PC-3 (cell line): ENCODE measurements around the gene PORCN. TPM values are rescaled to one million over a fixed set of nuclear protein-coding genes. Genes with fewer than 3 reads are reported as not detected.
A peak's percentile ranks its signal among the peaks of the same experiment; 100 is the strongest.

Experiments used
- ATAC-seq: fragments of 200-7000 bp; cut with Tn5 transposase; 2 replicates; pipeline ENCODE4 v1.9.1; 2020; ENCODE audit warnings: mild to moderate bottlenecking, moderate library complexity
- BruUV-seq: library from RNA; stranded (reverse); fragments of 400-500 nt; replicated peaks from 2 replicates; lab custom pipeline; 2021; lab: Mats Ljungman, UMichigan
- CTCF ChIA-PET: fragments of 300-600 bp; sonication (Branson Sonifier 250); formaldehyde crosslinking; loops from one replicate; lab custom pipeline; 2022; ENCODE audit warnings: antibody characterized with exemption; lab: Charles Lee
- POLR2A ChIA-PET: fragments of 300-600 bp; sonication (Branson Sonifier 250); formaldehyde crosslinking; loops from one replicate; lab custom pipeline; 2022; ENCODE audit warnings: antibody characterized with exemption; ENCODE audit not compliant: unreplicated experiment; lab: Charles Lee
- DNase-seq: peaks from one replicate; pipeline ENCODE4 v3.0.0-alpha.2; 2015
- H2AFZ ChIP-seq: fragments of 300-600 bp; sonication (generic); 2 replicates; pipeline ENCODE4 v1.6.0; 2016; ENCODE audit warnings: antibody characterized with exemption, low read length
- H3F3A ChIP-seq: fragments of 300-600 bp; sonication (generic); one replicate; pipeline ENCODE4 v1.6.0; 2017; ENCODE audit warnings: antibody characterized with exemption, low read length, control low read depth, mild to moderate bottlenecking; ENCODE audit not compliant: unreplicated experiment
- H3K27ac ChIP-seq: fragments of 300-600 bp; sonication (generic); 2 replicates; pipeline ENCODE4 v1.5.1; 2016; ENCODE audit warnings: mild to moderate bottlenecking, low read length
- H3K27me3 ChIP-seq: fragments of 300-600 bp; sonication (generic); 2 replicates; pipeline ENCODE4 v1.6.1; 2016; ENCODE audit warnings: low read length, mixed read lengths
- H3K36me3 ChIP-seq: fragments of 300-600 bp; sonication (generic); 2 replicates; pipeline ENCODE4 v1.6.1; 2016; ENCODE audit warnings: low read depth, mixed run types, low read length, mixed read lengths
- H3K4me1 ChIP-seq: fragments of 300-600 bp; sonication (generic); 2 replicates; pipeline ENCODE4 v1.5.1; 2016; ENCODE audit warnings: low read length; ENCODE audit not compliant: insufficient read depth
- H3K4me2 ChIP-seq: fragments of 300-600 bp; sonication (generic); 2 replicates; pipeline ENCODE4 v1.6.0; 2016; ENCODE audit warnings: low read length
- H3K4me3 ChIP-seq: fragments of 300-600 bp; sonication (generic); 2 replicates; pipeline ENCODE4 v1.5.1; 2016; ENCODE audit warnings: mild to moderate bottlenecking, low read length, mixed read lengths
- H3K79me2 ChIP-seq: fragments of 300-600 bp; sonication (generic); 2 replicates; pipeline ENCODE4 v1.6.1; 2017; ENCODE audit warnings: low read length, mixed read lengths
- H3K9ac ChIP-seq: fragments of 300-600 bp; sonication (generic); 2 replicates; pipeline ENCODE4 v1.6.0; 2016; ENCODE audit warnings: mild to moderate bottlenecking, low read length
- H3K9me2 ChIP-seq: fragments of 300-600 bp; sonication (generic); replicated peaks from 2 replicates; pipeline ENCODE4 v1.6.1; 2016; ENCODE audit warnings: mixed run types, low read length, mixed read lengths
- H3K9me3 ChIP-seq: fragments of 300-600 bp; sonication (generic); 2 replicates; pipeline ENCODE4 v1.6.1; 2016; ENCODE audit warnings: low read length, mixed read lengths
- H4K20me1 ChIP-seq: fragments of 300-600 bp; sonication (generic); 2 replicates; pipeline ENCODE4 v1.6.1; 2016; ENCODE audit warnings: low read length, mixed read lengths
- EZH2 ChIP-seq: fragments of 300-600 bp; sonication (generic); IDR thresholded peaks from one replicate; pipeline ENCODE4 v1.6.1; 2017; ENCODE audit warnings: antibody characterized with exemption, mild to moderate bottlenecking, low read length; ENCODE audit not compliant: unreplicated experiment
- EZH2phosphoT487 ChIP-seq: fragments of 300-600 bp; sonication (generic); IDR thresholded peaks from 2 replicates; pipeline ENCODE4 v1.6.1; 2018; ENCODE audit warnings: mild to moderate bottlenecking, antibody characterized with exemption, low read length, borderline replicate concordance
- intact Hi-C: fragments of 100-400 bp; cut with micrococcal nuclease; formaldehyde crosslinking; loops from 2 replicates; pipeline ENCODE4 v1.9.0; 2023
- total RNA-seq: library from RNA; depleted of rRNA; stranded (reverse); fragments of >200 nt; gene quantifications from 2 replicates; pipeline ENCODE4 v1.2.3, GENCODE V29; 2014
- TF ChIP-seq, protein P1 (sequence below): fragments of 300-600 bp; sonication (generic); conservative IDR thresholded peaks from 2 replicates; pipeline ENCODE4 v1.5.1; 2017; ENCODE audit warnings: antibody characterized with exemption, low read depth, mild to moderate bottlenecking, low read length

Gene PORCN
- total RNA-seq, 1 experiment from 2014 or later, result 38.9 TPM

- no peaks in the 10 kb centered on the region for H3K9me2 ChIP-seq
- peak within 1 kb of the TSS; percentile 91 for H3K4me3 ChIP-seq
- peaks cover 10% of the 10 kb centered on the region; the same call in 1 of the 2 replicates for H4K20me1 ChIP-seq
- POLR2A ChIA-PET, result no interaction called here
- peaks cover 2% of the 10 kb centered on the region; the same call in 1 of the 2 replicates for H3K36me3 ChIP-seq
- peak within 1 kb of the TSS; percentile 97 for H2AFZ ChIP-seq
- no peak for TF ChIP-seq EZH2phosphoT487
- TF ChIP-seq, protein P1, sequence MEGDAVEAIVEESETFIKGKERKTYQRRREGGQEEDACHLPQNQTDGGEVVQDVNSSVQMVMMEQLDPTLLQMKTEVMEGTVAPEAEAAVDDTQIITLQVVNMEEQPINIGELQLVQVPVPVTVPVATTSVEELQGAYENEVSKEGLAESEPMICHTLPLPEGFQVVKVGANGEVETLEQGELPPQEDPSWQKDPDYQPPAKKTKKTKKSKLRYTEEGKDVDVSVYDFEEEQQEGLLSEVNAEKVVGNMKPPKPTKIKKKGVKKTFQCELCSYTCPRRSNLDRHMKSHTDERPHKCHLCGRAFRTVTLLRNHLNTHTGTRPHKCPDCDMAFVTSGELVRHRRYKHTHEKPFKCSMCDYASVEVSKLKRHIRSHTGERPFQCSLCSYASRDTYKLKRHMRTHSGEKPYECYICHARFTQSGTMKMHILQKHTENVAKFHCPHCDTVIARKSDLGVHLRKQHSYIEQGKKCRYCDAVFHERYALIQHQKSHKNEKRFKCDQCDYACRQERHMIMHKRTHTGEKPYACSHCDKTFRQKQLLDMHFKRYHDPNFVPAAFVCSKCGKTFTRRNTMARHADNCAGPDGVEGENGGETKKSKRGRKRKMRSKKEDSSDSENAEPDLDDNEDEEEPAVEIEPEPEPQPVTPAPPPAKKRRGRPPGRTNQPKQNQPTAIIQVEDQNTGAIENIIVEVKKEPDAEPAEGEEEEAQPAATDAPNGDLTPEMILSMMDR, result no peak
- no peak for TF ChIP-seq EZH2
- peak within 1 kb of the TSS; percentile 100 for H3K4me2 ChIP-seq
- peak; percentile 93 for ATAC-seq
- intact Hi-C loops, result loop anchor here (2.0 to 5.0 kb wide), 2 partner anchors 15 to 121 kb away; partner anchors contain the start of gene WDR13
- no peaks in the 10 kb centered on the region for H3K9me3 ChIP-seq
- H3K9ac ChIP-seq, result peak within 1 kb of the TSS; percentile 100
- no peaks in the 10 kb centered on the region for H3K27me3 ChIP-seq
- DNase-seq, result peak; percentile 89
- CTCF ChIA-PET, result interaction anchor here (0.5 kb wide), 1 partner anchor 64 kb away, joined by 3 read pairs; the partner anchor contains the start of gene TBC1D25
- H3F3A ChIP-seq, result no peaks in the 10 kb centered on the region
- H3K79me2 ChIP-seq, result peaks cover 62% of the 10 kb centered on the region
- BruUV-seq, result TSS peak; percentile 86
- H3K27ac ChIP-seq, result peak within 1 kb of the TSS; percentile 87
- H3K4me1 ChIP-seq, result peaks cover 19% of the 10 kb centered on the region
These were observed 32.8 kb upstream of the PORCN start, which contains the start of gene FTSJ1 for GRCh38 chrX:48475774-48476577. Gene FTSJ1, plus strand, starts transcription at chrX:48476199. Its CDS starts 1,849 bp downstream, at chrX:48478048.

- ChIA-PET POLR2A (no interaction called here), CTCF (no interaction called here)
- DNase-seq, result no peak
- Histone ChIP-seq H3K27me3 (no peaks in the 10 kb centered on the region), H3K27ac (peak overlapping the region; percentile 87), H3K79me2 (peaks cover 65% of the 10 kb centered on the region), H2AFZ (no peak overlapping the region), H3K4me2 (peak overlapping the region; percentile 100), H3K9ac (peak overlapping the region; percentile 100), H3K9me2 (no peaks in the 10 kb centered on the region), H3F3A (no peaks in the 10 kb centered on the region), H3K36me3 (peaks cover 7% of the 10 kb centered on the region), H4K20me1 (peaks cover 10% of the 10 kb centered on the region; the same call in 1 of the 2 replicates), H3K9me3 (no peaks in the 10 kb centered on the region), H3K4me3 (peak overlapping the region; percentile 91), H3K4me1 (peaks cover 19% of the 10 kb centered on the region)
- TF ChIP-seq EZH2, result no peak
- ATAC-seq, result no peak
- BruUV-seq, result no TSS peak
- intact Hi-C loops, result loop anchor here (5.0 kb wide), 1 partner anchor 120 kb away; the partner anchor contains the start of gene WDR13
These were observed 31.9 kb upstream of the PORCN start for GRCh38 chrX:48476919-48477318.

DNA sequence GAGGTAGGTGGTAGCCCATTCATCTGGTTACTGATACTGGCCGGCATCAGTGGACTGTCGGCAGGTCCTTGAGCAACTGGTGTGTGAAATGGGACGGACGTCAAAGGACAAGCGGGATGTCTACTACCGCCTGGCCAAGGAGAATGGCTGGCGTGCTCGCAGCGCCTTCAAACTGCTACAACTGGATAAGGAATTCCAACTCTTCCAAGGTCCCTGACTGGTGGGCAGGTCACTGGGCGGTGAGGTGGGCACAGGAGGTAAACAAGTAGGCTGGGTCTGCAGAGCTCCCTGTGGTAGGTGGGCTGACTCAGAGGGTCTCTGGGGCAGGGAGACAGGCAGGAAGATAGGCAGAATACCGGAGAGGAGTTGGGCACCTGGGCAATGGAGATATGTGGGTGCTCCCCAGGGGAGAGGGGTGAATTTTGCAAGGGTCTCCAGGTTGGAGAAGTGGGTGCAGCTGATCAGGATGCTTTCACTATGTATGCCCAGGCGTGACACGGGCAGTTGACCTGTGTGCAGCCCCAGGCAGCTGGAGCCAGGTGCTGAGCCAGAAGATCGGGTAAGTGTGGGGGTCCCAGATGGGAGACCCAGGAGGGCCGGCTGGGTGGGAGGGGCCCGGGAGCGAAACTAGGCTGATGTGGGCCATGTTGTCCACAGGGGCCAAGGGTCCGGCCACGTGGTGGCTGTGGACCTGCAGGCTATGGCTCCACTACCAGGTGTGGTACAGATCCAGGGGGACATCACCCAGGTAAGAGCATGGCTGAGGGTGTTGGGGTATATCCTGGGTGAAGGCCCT, 30.6 kb upstream of the PORCN start:
- H3K27me3 ChIP-seq, result no peaks in the 10 kb centered on the region
- H3K9me3 ChIP-seq, result no peaks in the 10 kb centered on the region
- no peak overlapping the region for H3K9ac ChIP-seq
- H3K9me2 ChIP-seq, result no peaks in the 10 kb centered on the region
- intact Hi-C loops, result loop anchor here (5.0 kb wide), 1 partner anchor 119 kb away; the partner anchor contains the start of gene WDR13
- H2AFZ ChIP-seq, result no peak overlapping the region
- H4K20me1 ChIP-seq, result peaks cover 10% of the 10 kb centered on the region; the same call in 1 of the 2 replicates
- TF ChIP-seq EZH2phosphoT487 (no peak), EZH2 (no peak)
- TF ChIP-seq, protein P1, result no peak
- no TSS peak for BruUV-seq
- H3K4me3 ChIP-seq, result peak overlapping the region; percentile 91; the same call in 1 of the 2 replicates
- POLR2A ChIA-PET, result no interaction called here
- ATAC-seq, result no peak
- peaks cover 19% of the 10 kb centered on the region for H3K4me1 ChIP-seq
- peaks cover 65% of the 10 kb centered on the region for H3K79me2 ChIP-seq
- no peak overlapping the region for H3K27ac ChIP-seq
- no peaks in the 10 kb centered on the region for H3F3A ChIP-seq
- peaks cover 19% of the 10 kb centered on the region for H3K36me3 ChIP-seq
- DNase-seq, result no peak
- CTCF ChIA-PET, result no interaction called here
- H3K4me2 ChIP-seq, result peak overlapping the region; percentile 100
